GM12878 (cell line): ENCODE measurements around the gene NNMT. TPM values are rescaled to one million over a fixed set of nuclear protein-coding genes. Genes with fewer than 3 reads are reported as not detected.

Experiments
- ATAC-seq: fragments of 200-7000 bp; cut with Tn5 transposase; 3 replicates; pipeline ENCODE4 v1.9.1; 2020; ENCODE audit warnings: mild to moderate bottlenecking, moderate library complexity
- BruUV-seq: library from RNA; stranded (reverse); fragments of 400-500 nt; replicated peaks from 2 replicates; lab custom pipeline; 2021; lab: Mats Ljungman, UMichigan
- CTCF ChIA-PET: fragments of 300-600 bp; sonication (Branson Sonifier 250); formaldehyde crosslinking; extraction: SDS; loops from one replicate; lab custom pipeline; 2021; ENCODE audit warnings: inconsistent platforms; lab: Yijun Ruan, JAX
- POLR2A ChIA-PET: fragments of 350-600 bp; formaldehyde crosslinking; extraction: SDS; loops from one replicate; lab custom pipeline; 2021; ENCODE audit warnings: inconsistent platforms; lab: Charles Lee
- RAD21 ChIA-PET: fragments of 300-600 bp; sonication (Branson Sonifier 250); formaldehyde crosslinking; loops from one replicate; lab custom pipeline; 2023; ENCODE audit warnings: antibody characterized with exemption; ENCODE audit not compliant: unreplicated experiment; lab: Charles Lee
- SMC1A ChIA-PET: fragments of 300-600 bp; sonication (Branson Sonifier 250); formaldehyde crosslinking; loops from one replicate; lab custom pipeline; 2023; ENCODE audit not compliant: unreplicated experiment, uncharacterized antibody; lab: Charles Lee
- DNase-seq: peaks from one replicate; pipeline ENCODE4 v3.0.0-alpha.2; 2011; ENCODE audit warnings: low read depth, low spot score
- FAIRE-seq: peaks from 3 replicates; lab custom pipeline; 2011; peaks lifted over from hg19 to GRCh38; lab: Jason Lieb, UNC
- H2AFZ ChIP-seq: 2 replicates; pipeline ENCODE4 v1.6.0; 2011; ENCODE audit warnings: low read depth, low read length, control low read depth; ENCODE audit not compliant: control insufficient read depth
- H3K27ac ChIP-seq: 2 replicates; pipeline ENCODE4 v1.5.1; 2011; ENCODE audit warnings: control low read depth; ENCODE audit not compliant: control insufficient read depth, insufficient read depth
- H3K27me3 ChIP-seq, 2 experiments: replicated peaks in 1 of 2; 2 replicates each; pipeline versions ENCODE4 v1.6.0 to v1.6.1; 2011; ENCODE audit warnings: low read length in 1 of 2; ENCODE audit not compliant: control insufficient read depth in 2 of 2, insufficient read depth in 2 of 2
- H3K36me3 ChIP-seq, 2 experiments: 2 replicates each; pipeline ENCODE4 v1.5.1; 2011; ENCODE audit warnings: low read length in 1 of 2; ENCODE audit not compliant: control insufficient read depth in 2 of 2, insufficient read depth in 2 of 2
- H3K4me1 ChIP-seq: 2 replicates; pipeline ENCODE4 v1.6.1; 2011; ENCODE audit warnings: mild to moderate bottlenecking, low read length, moderate library complexity, mixed read lengths; ENCODE audit not compliant: control insufficient read depth, insufficient read depth
- H3K4me2 ChIP-seq: 2 replicates; pipeline ENCODE4 v1.6.0; 2011; ENCODE audit warnings: control low read depth; ENCODE audit not compliant: control insufficient read depth, insufficient read depth
- H3K4me3 ChIP-seq: fragments of 200-600 bp; sonication (generic); 2 replicates; pipeline ENCODE4 v1.5.1; 2016
- H3K79me2 ChIP-seq: 2 replicates; pipeline ENCODE4 v1.6.0; 2011; ENCODE audit warnings: low read length; ENCODE audit not compliant: control insufficient read depth, insufficient read depth
- H3K9ac ChIP-seq: 2 replicates; pipeline ENCODE4 v1.8.0; 2011; ENCODE audit warnings: low read length, control low read depth, mixed read lengths; ENCODE audit not compliant: control insufficient read depth, insufficient read depth
- H3K9me3 ChIP-seq: replicated peaks from 3 replicates; pipeline ENCODE4 v1.5.1; 2011; ENCODE audit warnings: mild to moderate bottlenecking, low read length; ENCODE audit not compliant: control insufficient read depth, insufficient read depth
- H4K20me1 ChIP-seq: 2 replicates; pipeline ENCODE4 v1.6.0; 2011; ENCODE audit not compliant: control insufficient read depth, insufficient read depth
- ASH2L ChIP-seq: fragments of 300-600, 200-600 bp; sonication (generic); IDR thresholded peaks from 2 replicates; pipeline ENCODE4 v1.6.1; 2017; ENCODE audit warnings: low read depth, mild to moderate bottlenecking, borderline replicate concordance
- BHLHE40 ChIP-seq, 2 experiments: fragments of 450-650 bp in 1 of 2; IDR thresholded peaks; 2 replicates each; pipeline ENCODE4 v1.6.1; 2011 to 2017; ENCODE audit warnings: low read depth in 2 of 2, borderline replicate concordance in 1 of 2, improper control_type of control experiment in 1 of 2, low read length in 1 of 2, mild to moderate bottlenecking in 1 of 2
- CEBPZ ChIP-seq: fragments of 150-350 bp; IDR thresholded peaks from 2 replicates; pipeline ENCODE4 v1.6.1; 2016; ENCODE audit warnings: low read depth, low read length
- CREB1 ChIP-seq: IDR thresholded peaks from 2 replicates; pipeline ENCODE4 v1.6.1; 2012; ENCODE audit warnings: low read depth, mild to moderate bottlenecking, inconsistent platforms
- NFYA ChIP-seq: IDR thresholded peaks from 2 replicates; pipeline ENCODE4 v1.6.1; 2011; ENCODE audit warnings: low read depth, mild to moderate bottlenecking, low read length, improper control_type of control experiment, borderline replicate concordance
- NKRF ChIP-seq: fragments of 450-650 bp; conservative IDR thresholded peaks from 2 replicates; pipeline ENCODE4 v1.6.1; 2017; ENCODE audit warnings: mild to moderate bottlenecking, moderate library complexity
- SMAD5 ChIP-seq: IDR thresholded peaks from 2 replicates; pipeline ENCODE4 v1.6.1; 2016; ENCODE audit warnings: antibody characterized with exemption, low read depth
- SP1 ChIP-seq: IDR thresholded peaks from one replicate; pipeline ENCODE4 v1.6.1; 2011; ENCODE audit warnings: low read depth, low read length
- SREBF2 ChIP-seq: IDR thresholded peaks from 2 replicates; pipeline ENCODE4 v1.6.1; 2012; ENCODE audit warnings: mild to moderate bottlenecking, low read length
- TCF3 ChIP-seq: IDR thresholded peaks from 2 replicates; pipeline ENCODE4 v1.6.1; 2012; ENCODE audit warnings: low read depth, mild to moderate bottlenecking, low read length, borderline replicate concordance; ENCODE audit not compliant: insufficient read depth
- USF2 ChIP-seq: IDR thresholded peaks from 2 replicates; pipeline ENCODE4 v1.6.1; 2011; ENCODE audit warnings: low read depth, low read length, improper control_type of control experiment, borderline replicate concordance
- ZBTB33 ChIP-seq: fragments of 450-650 bp; IDR thresholded peaks from 2 replicates; pipeline ENCODE4 v1.6.1; 2017; ENCODE audit warnings: mild to moderate bottlenecking
- WGBS: methylation state at CpG from one replicate; pipeline ENCODE4 v1.1.6; 2016; ENCODE audit warnings: low lambda C conversion rate; ENCODE audit not compliant: insufficient replicate concordance, insufficient coverage; ENCODE audit errors: missing lambda C conversion rate; 5-methylcytosine and 5-hydroxymethylcytosine counted together
- in situ Hi-C: fragments of 300-500 bp; cut with MboI; formaldehyde crosslinking; loops from 9 replicates; pipeline ENCODE4 v1.14.3; 2018; ENCODE audit warnings: mixed read lengths
- intact Hi-C: fragments of 100-400 bp; cut with micrococcal nuclease; formaldehyde crosslinking; loops from one replicate; pipeline ENCODE4 v1.14.2; 2022; ENCODE audit not compliant: unreplicated experiment
- polyA plus RNA-seq, 11 experiments: library from polyadenylated mRNA; depleted of rRNA in 4 of 11; unstranded in 6 of 11; stranded (reverse) in 5 of 11; fragments of >200 nt; fragmentation: Nextera tagmentation in 4 of 11; fragmentation: Illumina TruSeq in 1 of 11; extraction: Ambion mirVana in 4 of 11; extraction: Trizol in 1 of 11; gene quantifications; 1 replicate in 1 of 11; 2 replicates in 10 of 11; pipeline versions ENCODE4 v1.2.1 to v1.2.3, GENCODE V29; 2011 to 2016; ENCODE audit warnings: inconsistent platforms in 2 of 11, missing spikeins in 2 of 11, low read depth in 1 of 11
- total RNA-seq, 4 experiments: library from RNA; depleted of rRNA in 3 of 4; stranded (reverse); fragments of >200 nt in 3 of 4; fragmentation: Illumina TruSeq in 1 of 4; extraction: Trizol in 1 of 4; gene quantifications; 2 replicates each; pipeline versions ENCODE4 v1.2.1 to v1.2.3, GENCODE V29; 2013 to 2021

NNMT gene
- total and polyA plus RNA-seq, 10 of the 15 experiments (the other 5 are each of a cell fraction or from before 2014, with no cell fraction given) = 0.46 TPM; not detected in 9

GRCh38 chr11:114284021-114284420 lies 12.2 kb upstream of the NNMT start (continued):
- TF ChIP-seq NFYA = no peak
- TF ChIP-seq ASH2L = no peak
- TF ChIP-seq SP1 = no peak
- TF ChIP-seq SREBF2 = no peak
- no peak for TF ChIP-seq BHLHE40 (IDR thresholded peaks at IDR 0.05; ENCODE audit: borderline replicate concordance in 1 of 2, low read depth in 2 of 2, low read length in 1 of 2)
- TF ChIP-seq, all 136 proteins: peak for 0

GRCh38 chr11:114284914-114285313 lies 11.3 kb upstream of the NNMT start:
- ATAC-seq (no peak), FAIRE-seq (no peak), DNase-seq (no peak)
- Histone ChIP-seq H3K4me1 (no peaks in the 10 kb centered on the region), H3K36me3 (no peaks in the 10 kb centered on the region), H2AFZ (no peak overlapping the region), H4K20me1 (no peaks in the 10 kb centered on the region), H3K79me2 (no peaks in the 10 kb centered on the region), H3K9me3 (no peaks in the 10 kb centered on the region), H3K27ac (no peak overlapping the region), H3K4me2 (no peak overlapping the region), H3K4me3 (no peak overlapping the region), H3K9ac (no peak overlapping the region), H3K27me3 (peaks cover 0 to 6% of the 10 kb centered on the region in 2 experiments; a peak in 3 of 4 replicates)
- ChIA-PET CTCF (no interaction called here), POLR2A (no interaction called here), SMC1A (no interaction called here), RAD21 (no interaction called here)
- TF ChIP-seq CEBPZ = no peak
- no peak for TF ChIP-seq CREB1
- no peak for TF ChIP-seq NKRF
- TF ChIP-seq ZBTB33 = no peak
- TF ChIP-seq TCF3 = no peak
- TF ChIP-seq SMAD5 = no peak
- no peak for TF ChIP-seq USF2
- no TSS peak for BruUV-seq
- intact Hi-C loops (no loop called here), in situ Hi-C loops (no loop called here)
- WGBS = 27% methylated on average over 7 of the region's 7 CpGs
